Stimulated activated CD4-positive, alpha-beta T cell treated with anti-CD3 and anti-CD28 coated beads, Interleukin-12 subunit alpha, Interleukin-12 subunit beta, amount 100 ng/mL, for 48 hours (primary cell): ENCODE results near the gene PNPLA5.

ENCODE experiments used
- DNase-seq, 3 donors: peaks; one replicate each; pipeline ENCODE4 v3.0.0-alpha.2; 2020; ENCODE audit warnings: low read depth in 2 of 3, low spot score in 1 of 3

The PNPLA5 gene

GRCh38 chr22:43840431-43840830 is 51.4 kb downstream of the PNPLA5 start:
- no peak for DNase-seq

DNA sequence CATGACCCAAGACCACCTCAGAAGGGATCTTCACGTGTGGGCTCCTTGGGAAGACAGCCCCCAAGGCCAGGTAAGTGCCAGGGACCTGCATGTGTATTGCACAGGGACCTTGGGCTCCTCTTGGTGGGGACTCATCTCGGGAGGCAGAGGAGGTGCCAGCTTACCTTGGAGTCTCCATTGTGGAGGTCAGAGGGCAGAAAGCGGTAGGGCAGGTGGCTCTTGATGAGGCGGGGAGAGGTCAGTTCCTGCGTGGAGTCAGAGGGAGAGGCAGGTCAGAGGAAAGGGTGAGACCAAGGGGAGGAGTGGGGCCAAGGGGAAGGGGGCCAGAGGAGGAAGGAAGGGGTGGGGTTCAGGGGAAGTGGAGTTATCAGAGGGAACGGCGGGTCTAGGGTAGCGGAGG is 52.0 kb downstream of the PNPLA5 start:
- no peak for DNase-seq

DNA sequence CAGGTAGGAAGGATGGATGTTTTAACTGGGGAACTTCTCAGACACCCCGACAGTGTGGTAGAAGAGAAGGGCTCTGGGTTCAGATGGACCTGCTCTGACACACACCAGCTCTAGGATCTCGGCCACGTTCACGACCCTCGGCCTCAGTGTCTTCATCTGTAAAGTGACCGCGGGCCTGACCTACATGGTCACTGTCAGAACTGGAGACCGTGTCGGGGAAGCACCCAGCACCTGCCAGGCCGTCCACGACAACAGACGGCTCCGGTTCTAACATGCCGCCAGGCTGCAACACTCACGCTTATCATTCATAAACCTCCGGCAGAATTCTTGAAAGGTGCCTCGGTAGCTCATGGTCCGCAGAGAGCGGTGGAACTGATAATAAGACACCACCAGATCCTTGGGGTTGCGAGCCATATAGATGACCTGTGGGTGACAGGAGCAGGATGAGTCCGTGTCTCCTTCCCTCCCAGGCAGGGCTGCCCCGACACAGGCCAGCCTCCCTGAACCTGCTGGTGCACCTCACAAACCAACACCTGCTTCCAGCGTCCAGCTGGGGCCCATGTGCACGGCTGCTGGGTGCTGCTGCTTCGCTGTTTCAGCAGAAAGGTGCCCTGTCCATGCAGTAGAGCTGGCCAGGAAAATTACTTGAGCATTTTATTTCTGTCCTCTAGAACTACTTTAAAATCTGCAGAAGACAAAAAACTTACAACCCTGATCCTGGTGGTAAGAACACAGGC is 53.1 kb downstream of the PNPLA5 start:
- no peak for DNase-seq

GRCh38 chr22:43838161-43838560 is 53.7 kb downstream of the PNPLA5 start:
- DNase-seq: no peak

DNA sequence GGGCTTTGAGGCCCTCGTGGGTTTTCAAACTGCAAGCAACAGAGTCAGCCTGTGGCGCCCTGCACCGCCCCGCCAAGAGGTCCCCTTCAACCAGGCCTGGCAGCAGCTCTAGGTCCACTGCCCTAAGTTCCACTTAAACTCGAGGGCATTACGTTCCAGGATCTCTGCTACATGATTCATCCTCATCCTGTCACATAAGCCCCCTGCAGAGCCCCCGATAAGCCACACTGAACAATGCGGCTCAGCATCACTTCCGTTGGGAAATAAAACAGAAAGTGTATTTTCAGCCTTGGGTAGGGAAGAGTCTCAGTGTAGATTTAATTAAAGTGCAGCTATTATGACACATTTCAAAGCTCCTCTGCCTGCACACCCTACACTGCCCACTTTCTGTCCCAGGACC is 54.1 kb downstream of the PNPLA5 start:
- DNase-seq: no peak

DNA sequence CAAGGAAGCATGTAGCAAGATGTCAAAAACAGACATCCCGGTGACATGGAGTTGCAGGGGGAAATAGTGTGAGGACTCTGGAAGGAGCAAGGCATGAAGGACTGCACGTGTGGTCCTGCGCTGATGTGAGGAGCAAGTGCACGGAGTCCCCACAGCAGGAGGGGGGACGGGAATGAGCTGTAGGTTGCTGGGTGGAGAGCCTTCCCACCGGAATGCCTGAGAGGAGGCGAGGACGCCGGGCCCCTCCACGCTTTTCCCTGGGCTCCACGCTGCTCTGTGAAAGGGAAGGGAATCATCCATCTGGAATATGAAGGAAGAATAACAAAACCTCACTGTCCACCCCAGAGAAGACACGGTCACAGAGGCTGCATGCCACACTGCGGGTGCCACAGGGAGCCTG is 56.1 kb downstream of the PNPLA5 start:
- no peak for DNase-seq

DNA sequence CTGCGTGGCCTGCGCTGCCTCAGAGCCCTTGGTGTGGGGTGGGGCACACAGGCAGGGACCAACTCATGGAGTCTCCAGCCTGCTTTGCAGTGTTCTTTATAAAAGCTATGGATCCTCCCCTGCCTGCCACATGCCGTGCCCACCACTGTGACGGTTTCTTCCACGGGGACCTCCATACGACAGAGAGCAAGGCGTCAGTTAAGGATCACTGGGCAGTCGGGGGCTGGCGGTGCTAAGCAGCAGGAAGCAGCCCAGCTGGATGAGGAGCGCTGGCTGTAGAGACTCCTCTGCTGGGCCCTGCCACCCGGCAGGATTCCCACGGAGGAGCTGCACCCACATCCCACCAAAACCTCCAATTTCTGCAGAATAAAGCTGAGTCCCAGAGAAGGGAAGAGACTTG is 56.6 kb downstream of the PNPLA5 start:
- no peak for DNase-seq

GRCh38 chr22:43833286-43834240 is 58.2 kb downstream of the PNPLA5 start:
- no peak for DNase-seq

- no peak for DNase-seq
These were observed 59.2 kb downstream of the PNPLA5 start for GRCh38 chr22:43832393-43833265.

DNA sequence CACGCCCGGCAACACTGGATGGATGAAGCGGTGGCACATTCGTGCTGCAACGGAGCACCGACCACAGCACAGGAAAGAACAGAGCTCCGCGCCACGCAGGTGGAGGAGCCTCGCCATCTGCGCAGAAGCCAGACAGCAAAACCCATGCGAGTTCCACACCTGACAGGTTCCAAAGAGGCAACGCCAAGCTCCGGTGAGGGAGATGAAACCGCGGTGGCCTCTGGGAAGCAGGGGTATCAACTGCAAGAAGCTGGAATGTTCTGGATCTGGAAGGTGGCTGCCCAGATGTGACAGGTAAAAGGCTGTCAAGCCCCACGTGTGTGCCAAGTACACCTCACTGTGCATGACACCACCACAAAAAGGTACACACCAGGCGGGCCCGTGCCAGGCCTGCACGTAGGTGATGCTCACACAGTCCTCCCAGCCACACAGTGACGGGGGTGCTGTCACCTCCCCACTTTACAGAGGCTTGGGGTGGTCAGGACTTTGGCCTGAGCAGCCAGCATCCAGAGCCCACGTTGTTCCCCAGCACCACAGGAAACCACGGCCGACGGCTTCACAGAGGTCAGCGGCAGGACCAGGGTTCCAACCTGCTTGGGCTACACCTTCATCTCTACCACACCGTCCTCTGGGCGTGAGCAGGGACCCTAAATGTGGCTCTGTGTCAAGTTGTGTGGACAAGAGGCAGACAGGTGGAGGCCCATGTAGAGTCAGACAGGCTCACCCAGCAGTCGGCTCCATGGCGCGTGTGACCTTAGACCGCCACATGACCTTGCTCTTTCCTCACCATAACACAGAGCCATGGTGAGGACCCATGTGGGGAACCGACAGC is 60.0 kb downstream of the PNPLA5 start:
- DNase-seq: no peak

- no peak for DNase-seq
These were observed 60.8 kb downstream of the PNPLA5 start for GRCh38 chr22:43830931-43831560.

- no peak for DNase-seq
These were observed 61.6 kb downstream of the PNPLA5 start for GRCh38 chr22:43829904-43830851.
